Measurements from ENCODE around the gene SMAD7.

DNA sequence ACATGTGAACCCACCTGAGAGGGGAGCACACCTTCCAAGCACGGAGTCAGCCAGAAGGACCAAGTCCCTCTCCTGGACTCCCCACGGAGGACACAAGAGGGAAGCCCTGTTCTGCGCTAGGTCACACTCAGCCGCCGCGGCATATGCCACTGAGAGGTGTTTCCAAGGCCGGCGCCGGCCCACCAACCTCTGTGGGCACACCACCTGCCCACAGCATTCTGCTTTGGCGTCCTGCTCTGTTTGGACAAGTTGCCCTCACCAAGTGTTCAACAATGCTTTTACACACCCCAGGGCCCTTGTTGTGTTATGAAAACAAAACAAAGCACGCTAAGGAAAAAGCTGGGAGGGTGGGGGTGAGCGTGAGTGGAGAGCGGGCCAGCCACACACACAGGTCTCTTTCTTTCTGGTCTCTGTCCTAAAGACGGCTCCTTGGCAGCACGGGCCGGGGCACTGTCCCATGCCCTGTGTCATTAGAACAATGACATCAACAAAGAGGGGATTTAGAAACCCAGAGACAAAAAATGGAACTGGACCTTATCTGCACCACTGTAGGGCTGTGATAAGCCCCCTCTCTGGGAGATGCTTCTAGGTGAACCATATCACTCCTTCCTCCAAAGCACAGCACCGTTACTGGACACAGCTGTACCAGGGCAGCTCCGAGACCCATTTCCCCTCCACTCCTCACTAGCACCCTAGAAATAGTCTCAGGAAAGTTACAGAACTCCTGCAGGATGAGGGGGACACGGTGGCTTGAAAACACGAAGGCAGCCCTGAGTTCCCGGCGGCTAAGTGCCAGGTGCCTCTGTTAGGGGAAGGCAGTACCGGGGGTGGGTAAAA is 17.0 kb downstream of the SMAD7 start:
- TF ChIP-seq, protein P1, sequence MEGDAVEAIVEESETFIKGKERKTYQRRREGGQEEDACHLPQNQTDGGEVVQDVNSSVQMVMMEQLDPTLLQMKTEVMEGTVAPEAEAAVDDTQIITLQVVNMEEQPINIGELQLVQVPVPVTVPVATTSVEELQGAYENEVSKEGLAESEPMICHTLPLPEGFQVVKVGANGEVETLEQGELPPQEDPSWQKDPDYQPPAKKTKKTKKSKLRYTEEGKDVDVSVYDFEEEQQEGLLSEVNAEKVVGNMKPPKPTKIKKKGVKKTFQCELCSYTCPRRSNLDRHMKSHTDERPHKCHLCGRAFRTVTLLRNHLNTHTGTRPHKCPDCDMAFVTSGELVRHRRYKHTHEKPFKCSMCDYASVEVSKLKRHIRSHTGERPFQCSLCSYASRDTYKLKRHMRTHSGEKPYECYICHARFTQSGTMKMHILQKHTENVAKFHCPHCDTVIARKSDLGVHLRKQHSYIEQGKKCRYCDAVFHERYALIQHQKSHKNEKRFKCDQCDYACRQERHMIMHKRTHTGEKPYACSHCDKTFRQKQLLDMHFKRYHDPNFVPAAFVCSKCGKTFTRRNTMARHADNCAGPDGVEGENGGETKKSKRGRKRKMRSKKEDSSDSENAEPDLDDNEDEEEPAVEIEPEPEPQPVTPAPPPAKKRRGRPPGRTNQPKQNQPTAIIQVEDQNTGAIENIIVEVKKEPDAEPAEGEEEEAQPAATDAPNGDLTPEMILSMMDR (conservative IDR thresholded peaks at IDR 0.05), result no peak
- TF ChIP-seq EZH2 (IDR thresholded peaks at IDR 0.05; ENCODE audit: low read depth), result no peak
